ENCODE data around the gene TMEM132A. TPM values are rescaled to one million over a fixed set of nuclear protein-coding genes. Genes with fewer than 3 reads are reported as not detected.

The TMEM132A gene
- total and polyA plus RNA-seq, 10 of the 15 experiments (the other 5 are each of a cell fraction or from before 2014, with no cell fraction given) = 0.16 to 25.0 (median 4.3) TPM

- ChIA-PET CTCF (interaction anchor here (0.8 to 4.5 kb wide), 28 partner anchors 9 to 478 kb away, joined by 3 to 46 read pairs (median 7); partner anchors contain the start of genes PRPF19, TMEM132A and TMEM216), RAD21 (ENCODE audit: unreplicated experiment) (interaction anchor here (0.5 to 5.9 kb wide), 30 partner anchors 9 to 884 kb away, joined by 3 to 43 read pairs (median 4); partner anchors contain the start of genes PRPF19 and TMEM132A), POLR2A (interaction anchor here (0.6 to 3.2 kb wide), 16 partner anchors 9 to 1299 kb away, joined by 3 to 11 read pairs (median 3); partner anchors contain the start of gene OSBP), SMC1A (ENCODE audit: uncharacterized antibody, unreplicated experiment) (interaction anchor here (0.6 to 5.9 kb wide), 26 partner anchors 9 to 478 kb away, joined by 3 to 76 read pairs (median 8); partner anchors contain the start of genes CD6, MS4A1, PRPF19 and SLC15A3)
- TF ChIP-seq ZNF687 (IDR thresholded peaks at IDR 0.05) (peak; percentile 6; the same call in 1 of the 2 replicates), USF1 (IDR thresholded peaks at IDR 0.05; ENCODE audit: borderline replicate concordance, extremely low read length, insufficient read depth, low read depth, low read length) (peak; percentile 13), MXI1 (IDR thresholded peaks at IDR 0.05; ENCODE audit: low read depth, low read length) (peak; percentile 20; the same call in 1 of the 2 replicates), PKNOX1 (IDR thresholded peaks at IDR 0.05) (peak; percentile 28; the same call in 1 of the 2 replicates), DPF2 (IDR thresholded peaks at IDR 0.05) (peak; percentile 72; the same call in 1 of the 2 replicates), MAX (IDR thresholded peaks at IDR 0.05; ENCODE audit: low read depth, low read length) (peak; percentile 44; the same call in 1 of the 2 replicates), NKRF (conservative IDR thresholded peaks at IDR 0.05) (0 out of 2 replicates have a peak, but pooled peaks have one; percentile 5), TCF12 (IDR thresholded peaks at IDR 0.05; ENCODE audit: low read depth, low read length) (0 out of 2 replicates have a peak, but pooled peaks have one; percentile 4), SIN3A (IDR thresholded peaks at IDR 0.05; ENCODE audit: low read depth, low read length) (0 out of 2 replicates have a peak, but pooled peaks have one; percentile 11), RUNX3 (IDR thresholded peaks at IDR 0.05; ENCODE audit: low read length) (no peak), TCF3 (IDR thresholded peaks at IDR 0.05; ENCODE audit: borderline replicate concordance, insufficient read depth, low read depth, low read length) (no peak), MEF2B (IDR thresholded peaks at IDR 0.05; ENCODE audit: partially characterized antibody, poor library complexity, severe bottlenecking) (peak; percentile 6), PML (IDR thresholded peaks at IDR 0.05; ENCODE audit: low read length) (no peak)
- Histone ChIP-seq H3K27ac (ENCODE audit: control insufficient read depth, insufficient read depth) (peak overlapping the region; percentile 94), H3K9ac (ENCODE audit: control insufficient read depth, insufficient read depth, low read length) (peak overlapping the region; percentile 85), H3K79me2 (ENCODE audit: control insufficient read depth, insufficient read depth, low read length) (peaks cover 38% of the 10 kb centered on the region), H3K4me1 (ENCODE audit: control insufficient read depth, insufficient read depth, low read length) (peaks cover 58% of the 10 kb centered on the region), H3K4me3 (peak overlapping the region; percentile 82), H3K36me3 (ENCODE audit: control insufficient read depth in 2 of 2, insufficient read depth in 2 of 2, low read length in 1 of 2) (peaks cover 0 to 6% of the 10 kb centered on the region in 2 experiments; a peak in 2 of 4 replicates), H2AFZ (ENCODE audit: control insufficient read depth, low read depth, low read length) (peak overlapping the region; percentile 100), H3K4me2 (ENCODE audit: control insufficient read depth, insufficient read depth) (peak overlapping the region; percentile 99), H4K20me1 (ENCODE audit: control insufficient read depth, insufficient read depth) (no peaks in the 10 kb centered on the region), H3K9me3 (replicated peaks; ENCODE audit: control insufficient read depth, insufficient read depth, low read length) (no peaks in the 10 kb centered on the region), H3K27me3 (replicated peaks in 1 of 2; ENCODE audit: control insufficient read depth in 2 of 2, insufficient read depth in 2 of 2, low read length in 1 of 2) (no peaks in the 10 kb centered on the region)
- WGBS (ENCODE audit: insufficient coverage, insufficient replicate concordance, low lambda C conversion rate, missing lambda C conversion rate) = under 1% methylated on average over 31 of the region's 31 CpGs
- DNase-seq (ENCODE audit: low read depth, low spot score) (no peak), FAIRE-seq (no peak), ATAC-seq (peak; percentile 31)
- BruUV-seq (replicated peaks) = no TSS peak
- intact Hi-C loops (cut with micrococcal nuclease; ENCODE audit: unreplicated experiment) = loop anchor here (2.0 kb wide), 2 partner anchors 38 to 146 kb away; partner anchors contain the start of gene SLC15A3
- in situ Hi-C loops (cut with MboI) = no loop called here
Observed at GRCh38 chr11:60914633-60915247, 9.5 kb upstream of the TMEM132A start.
